Caco-2 (cell line): ENCODE measurements around the gene MMP19. TPM values are rescaled to one million over a fixed set of nuclear protein-coding genes. Genes with fewer than 3 reads are reported as not detected.
A peak's percentile ranks its signal among the peaks of the same experiment; 100 is the strongest.

Experiments
- BruUV-seq: library from RNA; stranded (reverse); fragments of 400-500 nt; replicated peaks from 2 replicates; lab custom pipeline; 2021; lab: Mats Ljungman, UMichigan
- CTCF ChIA-PET: fragments of 300-600 bp; sonication (Branson Sonifier 250); formaldehyde crosslinking; loops from one replicate; lab custom pipeline; 2022; ENCODE audit warnings: antibody characterized with exemption; lab: Charles Lee
- POLR2A ChIA-PET: fragments of 300-600 bp; sonication (Branson Sonifier 250); formaldehyde crosslinking; loops from one replicate; lab custom pipeline; 2022; ENCODE audit warnings: antibody characterized with exemption; lab: Charles Lee
- DNase-seq, 2 experiments: peaks; one replicate each; pipeline versions ENCODE4 v3.0.0 to v3.0.0-alpha.2; 2020 to 2022
- H3K27me3 ChIP-seq: replicated peaks from 2 replicates; pipeline ENCODE4 v1.6.0; 2011; ENCODE audit warnings: low read length; ENCODE audit not compliant: control insufficient read depth, insufficient read depth
- H3K36me3 ChIP-seq: 2 replicates; pipeline ENCODE4 v1.5.1; 2011; ENCODE audit warnings: low read length; ENCODE audit not compliant: control insufficient read depth, insufficient read depth
- H3K4me1 ChIP-seq: fragments of 250-450 bp; sonication (Bioruptor Pico); 2 replicates; pipeline ENCODE4 v1.5.1; 2020; ENCODE audit warnings: mild to moderate bottlenecking
- H3K4me3 ChIP-seq: 2 replicates; pipeline ENCODE4 v1.5.1; 2011; ENCODE audit warnings: low read depth, mild to moderate bottlenecking, control low read depth, low read length
- H3K9me3 ChIP-seq: fragments of 250-450 bp; sonication (Bioruptor Pico); 2 replicates; pipeline ENCODE4 v1.5.1; 2020; ENCODE audit warnings: mild to moderate bottlenecking, moderate library complexity
- H3K27ac Mint-ChIP-seq: one replicate; pipeline ENCODE4 v1.8.0; 2022; ENCODE audit warnings: mixed read lengths; ENCODE audit not compliant: unreplicated experiment
- H3K27me3 Mint-ChIP-seq: one replicate; pipeline ENCODE4 v1.8.0; 2022; ENCODE audit warnings: mixed read lengths; ENCODE audit not compliant: insufficient read depth, unreplicated experiment
- H3K36me3 Mint-ChIP-seq: one replicate; pipeline ENCODE4 v1.8.0; 2022; ENCODE audit warnings: mild to moderate bottlenecking, mixed read lengths; ENCODE audit not compliant: insufficient read depth, unreplicated experiment
- H3K4me1 Mint-ChIP-seq: one replicate; pipeline ENCODE4 v1.8.0; 2022; ENCODE audit warnings: low read depth, mixed read lengths; ENCODE audit not compliant: unreplicated experiment
- H3K4me3 Mint-ChIP-seq: one replicate; pipeline ENCODE4 v1.8.0; 2022; ENCODE audit warnings: mild to moderate bottlenecking, moderate library complexity, mixed read lengths; ENCODE audit not compliant: unreplicated experiment
- H3K9me3 Mint-ChIP-seq: one replicate; pipeline ENCODE4 v1.8.0; 2022; ENCODE audit warnings: mixed read lengths; ENCODE audit not compliant: unreplicated experiment
- intact Hi-C: fragments of 100-400 bp; cut with micrococcal nuclease; formaldehyde crosslinking; loops from one replicate; pipeline ENCODE4 v1.10.0; 2022; ENCODE audit not compliant: unreplicated experiment
- total RNA-seq: library from RNA; stranded (reverse); gene quantifications from 2 replicates; pipeline ENCODE4 v1.2.3, GENCODE V29; 2022
- TF ChIP-seq, protein P1 (sequence below), 2 experiments: fragments of 200-600 bp in 1 of 2; IDR thresholded peaks; 1 replicate in 1 of 2; 2 replicates in 1 of 2; pipeline versions ENCODE4 v1.5.1 to v1.8.0; 2011 to 2022; ENCODE audit warnings: antibody characterized with exemption in 1 of 2, control low read depth in 1 of 2, inconsistent platforms in 1 of 2, low read depth in 1 of 2, low read length in 1 of 2, mild to moderate bottlenecking in 1 of 2, moderate library complexity in 1 of 2; ENCODE audit not compliant: insufficient read depth in 1 of 2, severe bottlenecking in 1 of 2, unreplicated experiment in 1 of 2

Gene MMP19
- total RNA-seq, 1 experiment from 2014 or later = 2.2 TPM

DNA sequence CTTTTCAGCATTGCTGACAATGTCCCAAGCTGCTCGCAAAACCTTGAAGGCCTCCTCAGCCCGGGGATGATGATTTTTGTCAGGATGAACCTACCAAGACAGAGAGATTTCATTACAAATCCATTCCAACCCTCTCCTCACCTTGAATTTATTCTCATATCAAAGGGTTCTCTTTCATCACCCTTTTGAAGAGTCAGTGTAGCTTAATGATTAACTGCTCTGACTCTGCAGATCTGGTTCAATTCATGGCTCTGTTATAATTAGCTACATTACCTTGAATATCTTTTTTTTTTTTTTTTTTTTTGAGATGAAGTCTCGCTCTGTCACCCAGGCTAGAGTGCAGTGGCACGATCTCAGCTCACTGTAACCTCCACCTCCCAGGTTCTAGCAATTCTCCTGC, 19.3 kb downstream of the MMP19 start:
- Histone ChIP-seq H3K4me3 (no peak overlapping the region), H3K27me3 (no peaks in the 10 kb centered on the region), H3K36me3 (peaks cover 2% of the 10 kb centered on the region), H3K9me3 (no peaks in the 10 kb centered on the region), H3K4me1 (peaks cover 7% of the 10 kb centered on the region)
- BruUV-seq = no TSS peak
- TF ChIP-seq, protein P1, sequence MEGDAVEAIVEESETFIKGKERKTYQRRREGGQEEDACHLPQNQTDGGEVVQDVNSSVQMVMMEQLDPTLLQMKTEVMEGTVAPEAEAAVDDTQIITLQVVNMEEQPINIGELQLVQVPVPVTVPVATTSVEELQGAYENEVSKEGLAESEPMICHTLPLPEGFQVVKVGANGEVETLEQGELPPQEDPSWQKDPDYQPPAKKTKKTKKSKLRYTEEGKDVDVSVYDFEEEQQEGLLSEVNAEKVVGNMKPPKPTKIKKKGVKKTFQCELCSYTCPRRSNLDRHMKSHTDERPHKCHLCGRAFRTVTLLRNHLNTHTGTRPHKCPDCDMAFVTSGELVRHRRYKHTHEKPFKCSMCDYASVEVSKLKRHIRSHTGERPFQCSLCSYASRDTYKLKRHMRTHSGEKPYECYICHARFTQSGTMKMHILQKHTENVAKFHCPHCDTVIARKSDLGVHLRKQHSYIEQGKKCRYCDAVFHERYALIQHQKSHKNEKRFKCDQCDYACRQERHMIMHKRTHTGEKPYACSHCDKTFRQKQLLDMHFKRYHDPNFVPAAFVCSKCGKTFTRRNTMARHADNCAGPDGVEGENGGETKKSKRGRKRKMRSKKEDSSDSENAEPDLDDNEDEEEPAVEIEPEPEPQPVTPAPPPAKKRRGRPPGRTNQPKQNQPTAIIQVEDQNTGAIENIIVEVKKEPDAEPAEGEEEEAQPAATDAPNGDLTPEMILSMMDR (IDR thresholded peaks at IDR 0.05; ENCODE audit: insufficient read depth in 1 of 2, low read depth in 1 of 2, low read length in 1 of 2, severe bottlenecking in 1 of 2, unreplicated experiment in 1 of 2) = no peak
- Mint-ChIP-seq H3K9me3 (no peaks in the 10 kb centered on the region), H3K27me3 (no peaks in the 10 kb centered on the region), H3K4me3 (no peak overlapping the region), H3K36me3 (peaks cover 59% of the 10 kb centered on the region), H3K4me1 (peaks cover 27% of the 10 kb centered on the region), H3K27ac (peak overlapping the region; percentile 72)
- DNase-seq = no peak
- intact Hi-C loops = loop anchor here (5.0 kb wide), 1 partner anchor 219 kb away; the partner anchor contains the start of gene RPS26
- POLR2A ChIA-PET = no interaction called here
- CTCF ChIA-PET = interaction anchor here (0.5 to 1.0 kb wide), 4 partner anchors 84 to 615 kb away, joined by 3 to 4 read pairs (median 3); a partner anchor contains a TSS

DNA sequence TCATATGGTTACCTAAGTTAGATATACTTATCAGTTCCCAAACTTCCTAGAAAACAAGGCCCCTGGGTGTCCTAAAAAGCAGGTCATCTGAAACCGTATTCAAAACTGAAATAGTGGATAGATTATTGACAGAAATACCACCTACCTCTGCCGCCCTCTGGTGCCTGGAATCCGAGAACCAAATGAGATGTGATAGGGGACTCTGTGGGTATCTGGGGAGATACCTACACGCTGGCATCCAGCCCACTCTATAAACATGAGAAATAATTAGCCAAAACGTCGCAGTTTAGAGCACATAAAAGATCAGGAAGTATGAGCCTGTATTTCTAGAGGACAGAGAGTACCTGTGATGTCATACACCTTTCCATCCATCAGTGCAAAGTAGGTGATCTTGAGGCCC, 20.5 kb downstream of the MMP19 start:
- no peaks in the 10 kb centered on the region for H3K9me3 Mint-ChIP-seq
- peak in 1 of 2 experiments; percentile 55 for DNase-seq
- Histone ChIP-seq H3K4me1 (peaks cover 7% of the 10 kb centered on the region), H3K27me3 (no peaks in the 10 kb centered on the region), H3K4me3 (no peak overlapping the region), H3K36me3 (peaks cover 2% of the 10 kb centered on the region), H3K9me3 (no peaks in the 10 kb centered on the region)
- no peaks in the 10 kb centered on the region for H3K27me3 Mint-ChIP-seq
- peaks cover 21% of the 10 kb centered on the region for H3K4me1 Mint-ChIP-seq
- peak overlapping the region; percentile 36 for H3K27ac Mint-ChIP-seq
- ChIA-PET POLR2A (no interaction called here), CTCF (interaction anchor here (1.5 kb wide), 1 partner anchor 110 kb away, joined by 3 read pairs; no protein-coding TSS in a partner anchor)
- intact Hi-C loops = loop anchor here (1.0 to 5.0 kb wide), 2 partner anchors 84 to 220 kb away; partner anchors contain the start of gene RPS26
- no peak overlapping the region for H3K4me3 Mint-ChIP-seq
- peaks cover 49% of the 10 kb centered on the region for H3K36me3 Mint-ChIP-seq
- TF ChIP-seq, protein P1 (IDR thresholded peaks at IDR 0.05; ENCODE audit: insufficient read depth in 1 of 2, low read depth in 1 of 2, low read length in 1 of 2, severe bottlenecking in 1 of 2, unreplicated experiment in 1 of 2) = peak; percentile 33 to 69
- BruUV-seq = no TSS peak

DNA sequence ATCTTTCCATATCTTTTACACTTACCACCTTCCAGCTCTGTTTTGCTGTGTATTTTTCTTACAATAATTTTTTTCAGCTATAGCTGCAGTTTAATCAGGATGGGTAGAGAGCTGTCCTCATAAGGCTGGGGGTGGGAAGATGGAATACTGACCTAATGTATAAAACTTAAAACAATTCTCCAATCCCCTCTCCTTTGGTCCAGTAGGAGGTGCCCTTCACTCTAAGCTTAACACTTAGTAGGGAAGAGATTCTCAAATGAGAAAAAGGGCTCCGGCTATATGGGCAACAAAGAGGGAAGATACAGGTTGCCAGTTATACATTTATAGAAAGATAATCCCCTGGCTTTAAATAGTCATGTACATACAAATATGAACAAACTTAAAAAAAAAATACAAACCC, 22.1 kb downstream of the MMP19 start:
- Mint-ChIP-seq H3K4me3 (no peak overlapping the region), H3K4me1 (peaks cover 17% of the 10 kb centered on the region), H3K9me3 (no peaks in the 10 kb centered on the region), H3K27ac (no peak overlapping the region), H3K36me3 (peaks cover 44% of the 10 kb centered on the region), H3K27me3 (no peaks in the 10 kb centered on the region)
- BruUV-seq = no TSS peak
- H3K4me3 ChIP-seq = no peak overlapping the region
- peaks cover 13% of the 10 kb centered on the region for H3K4me1 ChIP-seq
- DNase-seq = no peak
- POLR2A ChIA-PET = interaction anchor here (0.6 kb wide), 1 partner anchor 218 kb away, joined by 3 read pairs; no protein-coding TSS in a partner anchor
- TF ChIP-seq, protein P1 (IDR thresholded peaks at IDR 0.05; ENCODE audit: insufficient read depth in 1 of 2, low read depth in 1 of 2, low read length in 1 of 2, severe bottlenecking in 1 of 2, unreplicated experiment in 1 of 2) = peak in 1 of 2 experiments; percentile 23
- intact Hi-C loops = loop anchor here (5.0 kb wide), 1 partner anchor 222 kb away; the partner anchor contains the start of gene RPS26
- H3K27me3 ChIP-seq = no peaks in the 10 kb centered on the region
- H3K9me3 ChIP-seq = no peaks in the 10 kb centered on the region
- H3K36me3 ChIP-seq = peaks cover 2% of the 10 kb centered on the region
- CTCF ChIA-PET = interaction anchor here (1.2 to 1.6 kb wide), 3 partner anchors 9 to 153 kb away, joined by 3 to 8 read pairs (median 4); partner anchors contain the start of genes DNAJC14 and RAB5B
